GM18867 (cell line): ENCODE results near the gene NOS1AP.

Experiments used
- ATAC-seq: cut with Tn5 transposase; IDR thresholded peaks from one replicate; pipeline ENCODE4 v1.9.1; 2021; ENCODE audit warnings: mild to moderate bottlenecking, moderate library complexity; ENCODE audit not compliant: unreplicated experiment

Gene NOS1AP

DNA sequence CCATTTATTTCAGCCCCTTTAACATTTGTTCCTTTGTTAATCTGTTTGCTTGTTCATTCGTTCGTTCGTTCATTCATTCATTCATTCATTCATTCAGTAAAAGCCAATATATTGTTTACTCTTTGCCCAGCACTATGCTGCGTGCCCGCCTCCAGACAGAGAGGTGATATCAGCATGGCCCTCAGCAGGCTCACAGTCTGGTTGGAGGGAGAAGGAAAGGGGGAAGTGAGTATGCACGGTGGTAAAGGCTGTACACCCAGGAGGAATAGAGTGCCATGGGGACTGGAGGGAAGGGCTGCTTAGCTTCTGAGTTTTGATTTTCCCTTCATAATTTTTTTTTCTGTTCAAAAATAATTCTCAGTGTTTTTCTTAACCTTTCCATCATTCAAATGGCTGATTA is 144.7 kb downstream of the NOS1AP start:
- no peak for ATAC-seq

DNA sequence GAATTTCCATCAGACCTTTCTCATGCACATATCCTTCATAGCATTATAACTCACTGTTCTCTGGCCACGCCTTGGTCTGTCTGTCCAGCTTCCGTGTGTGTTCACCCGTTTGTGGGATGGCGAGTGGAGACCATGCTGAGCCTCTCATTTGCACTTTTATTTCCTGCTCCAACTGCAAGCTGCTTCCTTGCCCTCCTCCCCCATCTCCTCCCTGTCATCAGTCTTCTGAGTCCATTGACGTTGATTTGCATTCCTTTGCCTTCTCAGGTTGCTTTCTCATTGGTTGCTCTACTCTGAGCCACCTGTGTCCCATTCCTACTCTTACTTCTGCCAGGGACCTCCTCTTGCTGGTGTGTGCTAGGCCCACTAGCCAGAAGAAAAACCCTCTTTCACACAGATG is 146.4 kb downstream of the NOS1AP start:
- no peak for ATAC-seq

DNA sequence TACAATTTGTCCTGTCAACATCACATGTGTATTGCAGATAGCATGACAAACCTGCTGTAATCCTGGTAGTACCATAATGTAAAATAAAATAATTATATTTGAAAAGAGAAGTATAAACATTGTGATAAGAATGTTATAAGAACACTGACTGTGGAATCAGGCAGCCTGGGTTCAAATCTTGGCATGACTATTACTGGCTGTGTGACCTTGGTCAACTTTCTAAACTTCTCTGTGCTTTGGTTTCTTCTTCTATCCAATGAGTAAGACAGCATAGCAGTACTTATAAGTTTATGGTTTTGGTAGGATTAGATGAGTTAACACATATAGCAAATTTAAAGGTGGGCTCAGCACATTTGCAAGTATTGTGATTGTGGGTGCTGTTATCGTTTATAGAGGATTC is 147.1 kb downstream of the NOS1AP start:
- no peak for ATAC-seq

DNA sequence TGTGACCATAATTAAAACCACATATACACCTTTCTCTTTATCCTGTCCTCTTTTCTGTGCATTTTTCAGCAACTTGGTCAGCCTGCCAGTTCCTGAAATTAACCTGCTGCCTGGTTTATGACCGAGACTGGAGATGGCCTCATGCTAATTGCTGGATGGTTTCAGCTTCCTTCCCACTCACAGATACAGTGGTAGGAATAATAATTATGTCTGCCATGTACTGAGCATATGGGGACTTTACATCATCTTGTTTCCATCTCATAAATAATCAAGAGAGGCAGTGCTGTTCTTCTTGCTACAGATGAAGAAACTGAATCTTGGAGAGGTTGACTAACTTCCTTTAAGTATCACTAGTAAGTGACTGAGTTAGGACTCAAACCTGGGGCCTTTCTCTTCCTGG is 148.2 kb downstream of the NOS1AP start:
- no peak for ATAC-seq

DNA sequence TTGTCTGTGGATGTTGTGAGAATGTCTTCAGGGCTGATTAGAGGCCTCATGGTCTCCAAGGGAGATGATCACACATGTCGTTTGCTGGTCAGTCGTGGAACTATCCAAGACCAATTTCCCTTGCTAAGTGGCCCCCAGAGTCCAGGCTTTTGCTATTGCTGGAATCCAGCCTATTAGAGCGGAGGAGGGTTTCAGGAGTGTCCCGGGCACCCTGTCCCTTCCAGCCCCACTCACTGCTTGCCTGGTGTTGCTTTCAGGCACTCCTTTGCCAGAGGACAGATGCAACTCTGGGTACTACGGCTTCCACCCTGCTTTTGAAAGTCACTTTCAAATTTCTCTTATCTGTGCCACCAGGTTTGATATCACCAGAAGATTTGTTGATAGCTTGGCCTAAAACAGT is 149.1 kb downstream of the NOS1AP start:
- no peak for ATAC-seq

DNA sequence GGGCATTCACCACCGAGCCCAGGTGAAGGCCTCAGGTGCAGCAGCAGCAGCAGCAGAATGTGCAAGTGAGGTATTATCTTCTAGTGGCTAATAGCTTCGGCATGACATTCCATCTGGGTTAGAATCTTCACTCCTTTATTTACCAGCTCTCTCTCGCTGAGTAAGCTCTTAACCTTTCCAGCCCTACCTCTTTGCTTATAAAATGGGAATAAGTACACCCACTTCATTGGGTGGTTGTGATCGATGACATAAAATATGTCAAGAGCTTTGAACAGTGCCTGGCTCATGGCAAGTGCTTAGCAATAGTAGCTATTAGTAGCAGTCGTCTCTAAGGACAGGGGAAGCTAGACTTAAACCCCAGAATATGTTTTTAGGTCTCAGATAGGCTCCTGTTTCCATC is 149.5 kb downstream of the NOS1AP start:
- ATAC-seq, result no peak

DNA sequence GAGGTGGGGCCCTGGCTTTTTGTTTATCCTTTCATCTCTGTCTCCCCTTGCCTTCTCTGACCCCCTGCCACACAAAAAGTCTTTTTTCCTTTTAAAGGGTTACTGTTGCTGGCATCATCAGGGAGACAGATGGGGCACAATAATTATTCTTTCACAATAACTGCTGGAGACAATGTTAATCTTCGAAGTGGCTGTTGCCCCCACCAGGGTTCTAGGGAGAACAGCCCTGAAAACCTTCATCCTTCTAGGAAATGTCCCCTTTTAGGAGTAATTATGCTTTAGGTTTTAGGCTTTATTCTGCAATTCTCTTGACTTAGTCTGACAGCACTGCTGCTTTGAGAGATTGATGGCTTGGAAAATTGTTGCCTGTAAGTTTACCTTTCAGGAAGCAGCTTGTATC is 150.0 kb downstream of the NOS1AP start:
- ATAC-seq, result no peak

DNA sequence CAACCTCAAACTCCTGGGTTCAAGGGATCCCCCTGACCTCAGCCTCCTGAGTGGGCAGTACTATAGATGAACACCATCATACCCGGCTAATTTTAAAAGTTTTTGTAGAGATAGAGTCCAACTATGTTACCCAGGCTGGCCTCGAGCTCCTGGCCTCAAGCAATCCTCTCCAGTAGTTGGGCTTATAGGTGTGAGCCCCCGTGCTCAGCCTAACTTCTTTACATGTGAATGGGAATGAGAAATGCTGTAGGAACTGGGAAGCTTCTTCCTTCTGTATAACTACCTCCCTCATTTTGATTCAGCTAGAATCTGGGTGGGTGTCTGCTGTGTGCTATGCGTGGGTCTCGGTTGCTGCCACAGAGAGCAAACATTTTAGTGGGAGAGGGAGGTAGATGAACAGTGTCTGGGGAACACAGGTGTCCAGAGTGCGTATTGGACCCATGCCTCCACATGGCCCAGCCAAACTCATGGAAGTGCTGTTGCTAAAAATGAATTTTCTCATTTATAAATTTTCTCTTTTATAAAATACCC is 150.6 kb downstream of the NOS1AP start:
- no peak for ATAC-seq

DNA sequence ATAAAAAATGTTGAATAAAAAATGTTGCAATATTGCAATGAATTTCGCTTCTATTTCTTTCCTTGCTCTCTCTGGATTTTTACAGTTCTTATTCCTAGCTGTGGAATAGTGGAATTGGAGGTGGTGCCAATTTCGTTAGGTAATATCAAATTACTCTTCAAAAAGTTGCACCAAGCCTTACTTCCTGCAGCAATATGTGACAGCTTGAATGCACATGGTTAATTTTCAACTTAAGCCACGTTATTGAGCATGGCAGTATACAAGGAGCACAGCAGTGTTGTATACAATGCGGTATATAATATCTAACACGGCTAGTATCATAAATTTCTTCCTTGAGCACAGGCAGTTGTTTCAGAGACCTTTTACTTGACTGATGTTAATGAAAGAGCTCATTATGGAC is 152.5 kb downstream of the NOS1AP start:
- ATAC-seq, result no peak

DNA sequence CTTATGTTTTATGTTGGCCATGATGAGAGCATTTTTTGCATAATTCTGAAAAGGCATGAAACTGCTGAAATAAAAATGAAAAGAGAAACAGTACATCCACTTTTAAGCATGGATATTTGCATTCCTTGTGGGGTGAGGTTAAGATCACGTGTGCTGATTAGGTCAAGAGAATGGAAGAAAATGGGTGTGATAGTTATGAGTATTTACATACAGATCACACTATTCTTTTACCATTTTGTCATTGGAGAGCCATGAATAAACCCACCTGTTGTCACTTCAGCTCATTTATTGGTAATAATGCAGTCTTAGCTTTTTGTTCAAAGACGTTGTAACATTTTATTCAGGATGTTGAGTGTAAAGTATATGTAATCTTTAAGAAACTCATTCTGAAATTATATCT is 153.2 kb downstream of the NOS1AP start:
- ATAC-seq, result no peak

DNA sequence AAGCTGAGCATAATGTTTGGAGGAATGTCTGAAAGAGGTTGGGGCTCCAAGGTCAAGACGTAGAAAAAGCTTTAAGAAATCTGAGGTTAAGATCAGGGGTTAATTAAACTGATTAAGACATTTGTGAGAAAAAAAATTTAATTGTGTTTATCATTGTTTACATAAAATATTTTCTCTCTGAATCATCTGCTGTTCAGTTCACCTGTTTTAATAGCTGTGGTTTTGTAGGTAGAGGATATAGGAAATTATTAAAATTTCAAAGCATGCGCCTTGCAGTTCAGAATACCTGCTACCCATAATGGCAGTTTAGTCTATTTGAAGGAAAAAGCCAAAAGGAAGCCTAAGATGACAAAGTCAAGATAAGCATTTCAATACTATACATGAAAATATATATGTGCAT is 154.0 kb downstream of the NOS1AP start:
- no peak for ATAC-seq

DNA sequence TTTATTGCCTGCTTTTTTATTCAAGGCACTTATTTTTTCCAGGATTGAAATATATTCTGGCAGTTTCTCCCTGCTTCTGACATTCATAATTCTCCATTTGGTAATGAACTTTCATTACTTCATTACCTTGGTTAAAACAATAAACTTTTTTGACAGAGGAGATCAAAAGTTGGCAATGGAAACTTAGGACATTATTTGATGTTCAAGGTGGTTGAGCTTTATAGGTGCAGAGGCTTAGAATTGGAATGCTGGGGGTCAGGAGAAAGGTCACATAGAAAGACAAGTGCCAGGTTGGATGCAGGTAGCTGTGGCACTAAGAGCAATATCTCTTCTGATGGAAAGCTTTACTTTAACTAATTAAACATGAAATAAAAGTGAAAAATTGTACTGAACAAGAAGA is 154.8 kb downstream of the NOS1AP start:
- no peak for ATAC-seq

DNA sequence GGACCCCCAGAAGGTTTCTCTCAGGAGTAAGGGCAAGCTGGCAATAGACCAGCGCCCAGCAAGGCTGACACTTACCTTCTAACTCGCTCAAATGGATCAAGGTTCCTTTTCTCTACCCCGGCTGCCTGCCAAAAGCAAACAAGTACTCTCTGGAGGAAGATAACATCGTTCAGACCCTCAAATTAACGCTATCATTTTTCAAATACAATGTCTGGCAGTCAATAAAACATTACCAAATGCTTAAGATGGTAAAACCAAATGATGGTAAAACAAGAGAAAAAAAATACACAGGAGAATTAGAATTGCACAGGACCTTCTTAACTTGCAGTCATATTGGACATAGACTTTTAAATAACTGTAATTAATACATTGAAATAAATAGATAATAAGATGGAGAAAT is 159.1 kb downstream of the NOS1AP start:
- ATAC-seq, result no peak

DNA sequence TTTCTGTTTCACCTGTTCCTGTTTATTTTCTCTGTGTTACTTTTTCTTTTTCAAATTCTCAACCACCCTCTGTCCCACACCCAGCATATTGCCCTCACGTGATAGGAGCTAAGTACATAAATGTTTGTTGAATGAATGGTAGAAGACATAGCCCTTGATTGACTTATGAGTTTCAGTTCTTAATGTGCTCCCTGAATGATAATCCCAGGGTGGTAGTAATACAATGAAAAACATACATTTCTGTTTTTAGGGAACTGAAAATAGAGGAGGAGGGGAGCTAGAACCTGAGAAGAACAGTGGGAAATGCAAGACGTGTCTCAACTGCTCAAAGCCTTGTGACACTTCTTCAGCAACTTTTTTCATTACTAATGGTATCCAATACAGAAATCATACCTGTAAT is 160.1 kb downstream of the NOS1AP start:
- no peak for ATAC-seq

DNA sequence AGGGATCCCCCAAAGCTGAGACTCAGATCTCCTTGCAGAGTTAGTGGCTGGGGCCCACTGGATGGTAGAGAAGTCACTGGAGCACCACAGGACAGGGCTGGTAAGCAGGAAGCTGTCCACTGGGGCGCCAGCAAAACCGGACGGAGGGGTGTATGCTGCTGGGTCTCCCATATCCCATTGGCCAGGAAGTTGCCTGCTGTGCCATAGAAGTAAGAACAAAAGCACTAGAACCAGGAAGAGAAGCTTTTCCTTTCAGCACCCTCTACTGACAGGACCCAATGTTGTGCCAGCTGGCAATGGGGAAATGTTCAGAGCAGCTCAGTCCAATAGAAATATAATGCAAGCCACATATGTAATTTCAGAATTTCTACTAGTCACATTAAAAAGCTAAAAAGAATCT is 160.6 kb downstream of the NOS1AP start:
- ATAC-seq, result no peak

DNA sequence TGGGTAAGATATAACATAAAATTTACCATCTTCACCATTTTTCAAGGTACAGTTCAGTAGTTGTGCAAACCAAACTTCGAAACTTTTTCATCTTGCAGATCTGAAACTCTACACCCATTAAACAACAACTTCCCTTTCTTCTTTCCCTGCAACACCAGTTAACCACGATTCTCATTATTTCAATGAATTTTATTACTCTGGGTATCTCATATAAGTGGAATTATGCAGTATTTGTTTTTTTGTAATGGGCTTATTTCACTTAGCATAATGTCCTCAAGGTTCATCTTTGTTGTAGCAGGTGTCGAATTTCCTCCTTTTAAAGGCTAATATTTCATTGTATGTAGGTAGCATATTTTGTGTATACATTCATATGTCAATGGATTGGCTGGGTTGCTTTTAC is 161.0 kb downstream of the NOS1AP start:
- ATAC-seq, result no peak

DNA sequence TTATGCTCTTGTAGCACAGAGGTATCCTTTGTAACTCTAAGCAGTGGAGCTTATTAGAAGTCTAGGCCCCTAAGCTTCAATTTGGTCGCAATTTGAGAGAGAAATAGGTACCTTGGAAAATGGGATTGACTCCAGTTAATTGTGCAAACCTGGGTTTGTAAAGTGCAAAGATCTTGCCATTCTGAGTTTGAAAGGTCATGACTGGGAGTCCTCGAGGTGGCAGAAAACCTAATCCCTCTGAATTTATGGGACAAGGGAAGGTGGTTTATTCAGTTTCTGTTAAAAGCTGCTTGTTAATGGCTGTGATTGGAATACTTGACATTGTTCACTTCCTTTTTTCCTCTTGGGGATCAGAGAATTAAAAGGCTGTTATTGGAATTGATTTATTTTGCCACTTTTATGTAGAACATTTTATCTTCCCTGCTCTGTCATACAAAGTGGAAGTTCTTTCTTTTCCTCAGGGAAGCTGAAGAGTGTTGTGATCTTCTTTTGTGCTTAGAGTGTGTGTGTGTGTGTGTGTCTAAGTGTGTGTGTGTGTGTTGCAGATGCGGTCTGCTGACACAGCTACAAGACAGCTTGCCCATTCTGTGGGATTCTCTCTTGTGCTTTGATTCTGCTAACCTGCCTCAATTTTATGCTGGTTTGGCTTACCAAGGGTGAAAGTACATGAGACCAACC is 162.7 kb downstream of the NOS1AP start:
- ATAC-seq, result no peak

DNA sequence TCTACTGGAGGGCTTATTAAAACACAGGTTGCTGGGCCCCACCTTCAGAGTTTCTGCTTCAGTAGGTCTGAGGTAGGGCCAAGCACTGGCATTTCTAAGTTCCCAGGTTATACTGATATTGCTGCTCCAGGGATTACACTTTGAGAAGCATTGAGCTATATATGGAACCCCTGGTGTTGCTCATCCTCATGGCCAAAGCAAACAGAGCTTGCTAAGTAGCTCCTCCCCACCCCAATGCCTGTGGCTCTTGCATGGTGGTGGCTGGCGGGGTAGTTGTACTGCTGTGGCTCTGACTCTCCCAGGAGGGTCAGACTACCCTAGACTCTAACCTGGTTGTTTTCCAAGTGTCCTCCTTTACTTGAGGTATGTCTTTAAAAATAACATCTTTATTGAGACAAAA is 163.6 kb downstream of the NOS1AP start:
- ATAC-seq, result no peak

DNA sequence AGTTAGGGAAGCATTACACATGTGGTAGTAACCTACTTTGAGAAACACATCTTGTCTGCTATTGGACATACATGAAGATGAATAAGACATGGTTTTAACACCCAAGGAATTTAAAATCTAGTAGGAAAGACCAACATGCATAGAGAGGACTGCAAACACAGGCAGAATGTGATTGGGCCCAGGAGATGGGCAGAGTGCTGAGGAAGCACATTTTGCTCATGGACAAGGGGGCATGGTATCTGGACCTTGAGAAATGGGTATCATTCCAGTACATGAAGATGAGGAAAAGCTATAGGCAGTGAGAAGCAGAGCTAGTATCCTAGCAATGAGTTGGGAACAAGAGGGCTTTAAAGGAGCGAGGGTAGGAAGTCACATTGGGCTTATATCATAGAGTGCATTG is 164.4 kb downstream of the NOS1AP start:
- ATAC-seq, result no peak

DNA sequence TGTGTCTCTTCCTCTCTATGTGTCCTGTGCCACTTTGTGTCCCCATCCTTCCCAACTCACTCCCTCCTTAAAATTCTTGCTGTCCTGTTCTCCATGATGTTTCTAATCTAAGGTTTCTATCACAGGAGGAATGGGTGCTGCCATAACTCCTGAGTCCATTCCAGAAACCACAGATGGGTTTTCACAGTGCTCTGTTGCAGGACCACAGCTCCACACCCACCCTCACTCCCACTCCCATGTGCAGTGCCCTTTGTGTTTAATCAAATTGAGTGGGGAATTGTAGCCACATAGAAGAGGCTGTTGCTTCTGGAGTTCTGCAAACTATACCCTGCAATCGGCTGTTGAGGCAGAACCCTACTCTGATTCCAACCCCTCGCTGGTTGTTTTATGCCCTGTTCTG is 165.1 kb downstream of the NOS1AP start:
- ATAC-seq, result no peak

DNA sequence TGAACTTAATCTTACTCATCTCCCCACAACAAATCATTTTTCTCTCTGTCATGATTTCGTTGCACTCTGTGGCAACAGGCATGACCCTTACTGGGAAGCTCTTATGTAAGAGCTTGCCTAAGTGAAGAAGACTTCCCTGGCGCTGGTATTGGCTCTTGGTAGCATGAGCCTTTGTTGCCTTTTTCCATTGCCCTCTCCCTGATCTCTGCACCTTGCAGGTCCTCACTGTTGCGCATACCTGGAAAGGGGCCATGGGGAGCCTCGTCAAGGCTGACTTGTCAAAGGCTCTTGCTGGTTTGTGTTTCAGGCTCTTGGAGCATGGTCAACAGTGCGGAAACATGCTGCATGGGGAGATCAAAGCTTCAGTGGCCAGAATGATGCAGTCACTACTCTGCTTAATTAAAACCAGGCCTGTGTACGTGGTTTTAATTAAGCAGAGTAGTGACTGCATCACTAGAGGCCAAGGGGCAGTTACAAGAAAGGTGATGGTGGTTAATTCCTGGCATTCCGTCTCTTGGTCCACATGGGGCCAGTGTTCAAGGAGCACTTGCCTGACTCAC is 165.8 kb downstream of the NOS1AP start:
- ATAC-seq, result no peak

DNA sequence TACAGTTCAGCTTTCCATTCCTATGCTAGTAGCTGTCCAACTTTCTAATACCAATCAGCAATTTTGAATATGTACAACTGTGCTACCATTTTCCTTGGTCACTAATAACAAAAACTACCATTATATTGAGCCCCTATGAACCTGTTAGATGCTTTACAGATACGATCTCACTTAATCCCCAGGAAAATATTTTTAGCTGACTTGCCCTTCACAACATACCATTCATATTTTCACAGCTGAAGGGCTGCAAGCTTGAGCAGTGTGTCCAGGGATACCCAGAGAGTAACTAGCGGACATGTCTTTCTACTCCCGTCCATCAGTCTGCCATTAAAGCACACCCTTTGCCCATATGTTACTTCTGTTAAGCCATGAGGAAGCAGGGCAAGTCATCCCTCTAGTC is 166.7 kb downstream of the NOS1AP start:
- no peak for ATAC-seq

DNA sequence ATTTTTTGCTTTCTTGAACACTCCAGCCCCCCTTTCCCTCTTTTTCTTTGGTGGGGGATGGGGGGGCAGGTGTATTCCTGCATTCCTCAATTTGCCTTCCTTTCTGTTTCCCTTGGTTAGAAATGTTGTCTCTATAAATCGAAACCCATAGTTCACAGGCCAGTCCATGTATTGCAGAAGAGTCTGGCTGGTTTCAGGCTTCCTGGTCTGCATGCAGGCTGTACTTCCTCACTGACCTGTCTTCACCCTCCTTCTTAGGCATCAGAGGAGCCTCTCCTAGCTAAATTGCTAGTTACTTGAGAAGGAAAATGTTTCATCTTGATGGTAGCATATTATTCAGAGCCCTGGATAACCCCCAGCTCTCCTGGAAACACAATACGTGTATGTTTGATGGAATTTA is 167.1 kb downstream of the NOS1AP start:
- ATAC-seq, result no peak
